GM12864 (cell line): Measurements from ENCODE around the gene CDK14.

Source experiments
- DNase-seq: peaks from one replicate; pipeline ENCODE4 v3.0.0-alpha.2; 2011; ENCODE audit warnings: low read depth
- H3K4me3 ChIP-seq: 2 replicates; pipeline ENCODE4 v1.5.1; 2011; ENCODE audit warnings: mild to moderate bottlenecking, low read depth, low read length, control low read depth
- TF ChIP-seq, protein P1 (sequence below): IDR thresholded peaks from 2 replicates; pipeline ENCODE4 v1.5.1; 2011; ENCODE audit warnings: low read depth, mild to moderate bottlenecking, moderate library complexity, low read length, control low read depth, inconsistent platforms; ENCODE audit errors: missing control alignments

Gene CDK14

DNA sequence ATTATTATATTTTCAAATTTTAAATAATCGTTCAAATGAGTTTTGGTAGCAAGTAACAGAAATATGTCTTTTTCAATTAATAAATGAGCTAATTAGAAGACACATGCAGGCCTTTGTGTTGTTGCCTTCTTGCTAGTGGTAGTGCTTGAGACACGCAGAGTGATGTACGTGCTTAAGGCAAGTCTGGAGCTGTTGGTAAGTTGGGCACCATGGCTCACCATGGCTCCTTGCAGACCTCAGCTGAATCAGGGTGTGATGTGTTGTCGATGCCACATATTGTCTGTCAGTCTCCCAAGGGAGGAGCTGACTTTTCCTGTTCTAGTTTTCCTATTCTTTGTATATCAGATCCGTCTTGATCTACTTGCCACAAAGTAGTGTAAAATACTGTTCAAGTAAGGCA lies 8.3 kb downstream of the CDK14 start:
- TF ChIP-seq, protein P1, sequence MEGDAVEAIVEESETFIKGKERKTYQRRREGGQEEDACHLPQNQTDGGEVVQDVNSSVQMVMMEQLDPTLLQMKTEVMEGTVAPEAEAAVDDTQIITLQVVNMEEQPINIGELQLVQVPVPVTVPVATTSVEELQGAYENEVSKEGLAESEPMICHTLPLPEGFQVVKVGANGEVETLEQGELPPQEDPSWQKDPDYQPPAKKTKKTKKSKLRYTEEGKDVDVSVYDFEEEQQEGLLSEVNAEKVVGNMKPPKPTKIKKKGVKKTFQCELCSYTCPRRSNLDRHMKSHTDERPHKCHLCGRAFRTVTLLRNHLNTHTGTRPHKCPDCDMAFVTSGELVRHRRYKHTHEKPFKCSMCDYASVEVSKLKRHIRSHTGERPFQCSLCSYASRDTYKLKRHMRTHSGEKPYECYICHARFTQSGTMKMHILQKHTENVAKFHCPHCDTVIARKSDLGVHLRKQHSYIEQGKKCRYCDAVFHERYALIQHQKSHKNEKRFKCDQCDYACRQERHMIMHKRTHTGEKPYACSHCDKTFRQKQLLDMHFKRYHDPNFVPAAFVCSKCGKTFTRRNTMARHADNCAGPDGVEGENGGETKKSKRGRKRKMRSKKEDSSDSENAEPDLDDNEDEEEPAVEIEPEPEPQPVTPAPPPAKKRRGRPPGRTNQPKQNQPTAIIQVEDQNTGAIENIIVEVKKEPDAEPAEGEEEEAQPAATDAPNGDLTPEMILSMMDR: no peak
- no peak overlapping the region for H3K4me3 ChIP-seq
- no peak for DNase-seq

DNA sequence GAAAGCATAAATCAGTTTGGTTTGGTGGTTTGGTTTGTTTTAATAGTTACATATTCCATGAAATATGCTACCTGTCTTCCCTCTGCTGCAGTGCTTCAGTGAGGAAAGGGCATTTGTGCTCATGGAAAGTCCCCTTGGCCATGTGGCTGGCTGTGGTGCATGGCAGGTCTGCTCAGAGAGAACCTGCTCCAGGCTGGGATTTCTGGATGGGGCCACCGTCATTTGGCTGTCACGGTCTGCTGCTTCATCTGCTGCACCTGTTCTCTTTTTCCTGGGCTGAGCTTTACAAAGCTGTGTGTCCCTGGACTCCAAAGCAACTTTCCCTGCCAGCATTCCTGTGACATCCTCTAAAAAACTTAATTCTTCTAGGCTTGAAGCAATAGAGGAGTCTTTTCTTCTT lies 8.9 kb downstream of the CDK14 start:
- H3K4me3 ChIP-seq: no peak overlapping the region
- TF ChIP-seq, protein P1: no peak
- no peak for DNase-seq

DNA sequence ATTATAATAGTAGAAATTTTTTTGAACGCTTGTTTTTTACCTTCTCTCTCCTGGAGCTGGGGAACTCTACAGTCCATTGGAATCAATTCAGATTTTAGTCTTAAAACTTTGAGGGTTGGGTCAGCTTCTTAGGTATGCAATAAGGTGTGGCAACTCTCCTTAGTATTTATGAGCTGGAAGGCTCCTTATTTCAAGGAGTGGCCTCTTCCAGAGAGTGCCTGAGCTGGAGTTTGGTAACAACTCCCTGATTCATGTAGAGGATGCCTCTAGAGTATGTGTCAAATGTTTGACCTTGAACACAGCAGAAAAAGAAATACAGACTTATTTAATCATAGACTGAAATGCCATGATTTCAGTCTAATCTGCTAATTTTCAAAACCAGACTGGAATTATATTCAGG lies 11.1 kb downstream of the CDK14 start:
- TF ChIP-seq, protein P1: no peak
- H3K4me3 ChIP-seq: no peak overlapping the region
- no peak for DNase-seq

DNA sequence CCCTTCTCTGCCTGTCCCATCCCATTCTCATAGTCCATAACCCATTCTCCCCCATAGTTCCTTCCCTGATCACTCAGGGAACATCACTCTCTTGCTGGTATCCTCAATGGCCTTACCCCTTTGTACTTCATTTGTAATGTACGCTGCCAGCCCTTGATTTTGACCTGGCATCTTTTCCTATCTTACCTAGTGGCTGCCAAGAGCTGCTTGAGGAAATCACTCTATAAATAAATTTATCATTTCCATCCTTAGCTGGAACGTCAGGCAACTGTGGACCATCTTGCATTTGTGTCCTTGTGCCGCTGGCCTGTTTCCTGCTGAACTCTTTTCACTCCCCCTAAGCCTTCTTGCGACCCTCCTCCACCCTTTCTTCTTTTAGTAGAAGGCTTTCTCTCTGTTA lies 14.0 kb downstream of the CDK14 start:
- DNase-seq: no peak
- TF ChIP-seq, protein P1: no peak
- no peak overlapping the region for H3K4me3 ChIP-seq

DNA sequence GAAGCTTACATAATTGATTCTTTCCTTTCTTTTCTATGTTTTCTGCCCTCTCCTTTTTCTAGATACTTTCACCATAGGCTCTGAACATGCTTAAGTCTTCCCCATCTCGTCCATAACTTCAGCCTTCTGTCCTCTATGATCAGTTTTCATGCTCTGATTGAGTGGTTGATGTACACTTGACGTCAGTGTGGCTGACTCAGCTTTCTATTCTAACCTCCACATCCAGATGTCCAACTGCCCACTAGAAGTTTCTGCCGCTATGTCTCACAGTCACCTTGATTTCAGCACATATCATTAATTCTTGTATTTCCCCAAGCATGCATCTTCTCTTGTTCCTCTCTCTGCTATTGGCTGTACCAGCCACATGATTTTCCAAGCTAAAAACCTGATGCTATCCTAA lies 15.0 kb downstream of the CDK14 start:
- H3K4me3 ChIP-seq: no peak overlapping the region
- TF ChIP-seq, protein P1: no peak
- DNase-seq: no peak

DNA sequence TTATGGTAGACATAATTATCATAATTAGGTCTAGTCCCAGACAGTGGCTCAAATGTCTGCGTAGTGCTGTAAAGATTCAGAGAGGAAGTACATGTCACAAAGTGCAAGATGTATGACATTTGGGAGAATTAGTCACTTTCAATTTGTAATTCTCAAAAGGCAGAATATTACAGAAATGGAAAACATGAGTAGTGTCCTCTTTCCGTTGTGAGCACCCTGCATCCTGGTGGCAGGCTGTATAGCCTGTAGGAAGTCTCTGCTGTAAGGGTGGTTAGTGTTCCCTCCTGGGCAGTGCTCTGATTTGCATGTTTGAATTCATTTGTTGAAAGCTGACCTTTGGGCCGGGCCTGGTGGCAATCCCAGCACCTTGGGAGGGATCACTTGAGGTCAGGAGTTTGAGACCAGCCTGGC lies 17.0 kb downstream of the CDK14 start:
- DNase-seq: peak; percentile 50
- TF ChIP-seq, protein P1: no peak
- H3K4me3 ChIP-seq: no peak overlapping the region

DNA sequence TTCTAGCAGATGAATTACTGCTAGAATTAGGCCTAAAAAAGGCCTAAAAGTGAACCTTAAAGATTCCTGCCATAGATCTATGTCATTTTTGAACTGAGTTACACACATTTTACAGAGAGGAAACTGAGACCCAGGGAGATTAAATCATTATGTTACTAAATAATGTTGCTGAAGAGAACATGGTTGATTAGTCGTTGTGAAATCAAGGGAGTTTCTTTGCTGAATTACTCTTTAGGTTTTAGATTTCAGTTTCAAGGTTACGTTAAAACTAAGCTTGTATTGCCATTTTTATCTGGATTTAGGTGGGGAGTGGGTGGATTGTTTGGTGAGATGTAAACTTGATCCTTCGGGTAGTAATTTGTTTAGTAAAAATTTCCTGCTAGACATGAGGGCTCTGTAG lies 21.3 kb downstream of the CDK14 start:
- DNase-seq: no peak
- TF ChIP-seq, protein P1: no peak

More for the DNA sequence above, 21.3 kb downstream of the CDK14 start:
- H3K4me3 ChIP-seq: no peak overlapping the region
